HepG2 (cell line): ENCODE data around the gene SEC14L5. TPM values are rescaled to one million over a fixed set of nuclear protein-coding genes. Genes with fewer than 3 reads are reported as not detected.

Experiments
- ARNTL ChIP-seq: sonication (generic); formaldehyde crosslinking; IDR thresholded peaks from 2 replicates; pipeline ENCODE4 v1.4.0; 2020; ENCODE audit warnings: mild to moderate bottlenecking, missing genetic modification reagents
- BHLHE40 ChIP-seq: IDR thresholded peaks from 2 replicates; pipeline ENCODE4 v1.6.1; 2011; ENCODE audit warnings: low read length, improper control_type of control experiment
- ETS1 ChIP-seq: sonication (generic); formaldehyde crosslinking; IDR thresholded peaks from 2 replicates; pipeline ENCODE4 v1.4.0; 2020; ENCODE audit warnings: missing genetic modification reagents
- FOXK2 ChIP-seq: fragments of 450-650 bp; IDR thresholded peaks from 2 replicates; pipeline ENCODE4 v1.6.1; 2016
- IKZF1 ChIP-seq: fragments of 450-650 bp; IDR thresholded peaks from 2 replicates; pipeline ENCODE4 v1.7.1; 2016
- PITX1 ChIP-seq: sonication (generic); formaldehyde crosslinking; IDR thresholded peaks from 2 replicates; pipeline ENCODE4 v1.5.1; 2020; ENCODE audit warnings: mild to moderate bottlenecking, missing genetic modification reagents
- XBP1 ChIP-seq: sonication (generic); formaldehyde crosslinking; IDR thresholded peaks from 2 replicates; pipeline ENCODE4 v1.5.0; 2020; ENCODE audit warnings: missing genetic modification reagents
- YY1 ChIP-seq: IDR thresholded peaks from 2 replicates; pipeline ENCODE4 v1.6.1; 2011; ENCODE audit warnings: low read length, low read depth, moderate library complexity, mild to moderate bottlenecking; ENCODE audit not compliant: insufficient read depth, insufficient replicate concordance
- ZBTB46 ChIP-seq: sonication (generic); formaldehyde crosslinking; IDR thresholded peaks from 2 replicates; pipeline ENCODE4 v1.4.0; 2020; ENCODE audit warnings: mild to moderate bottlenecking, missing genetic modification reagents, borderline replicate concordance
- ZNF20 ChIP-seq: sonication (generic); formaldehyde crosslinking; IDR thresholded peaks from 2 replicates; pipeline ENCODE4 v1.4.0; 2020; ENCODE audit warnings: mild to moderate bottlenecking, moderate library complexity, missing genetic modification reagents
- ZNF337 ChIP-seq: sonication (generic); formaldehyde crosslinking; IDR thresholded peaks from 2 replicates; pipeline ENCODE4 v1.5.1; 2020; ENCODE audit warnings: missing genetic modification reagents, low read depth, mild to moderate bottlenecking, borderline replicate concordance
- ZNF768 ChIP-seq: sonication (generic); formaldehyde crosslinking; IDR thresholded peaks from 2 replicates; pipeline ENCODE4 v1.4.0; 2020; ENCODE audit warnings: missing genetic modification reagents
- ZNF781 ChIP-seq: sonication (generic); formaldehyde crosslinking; IDR thresholded peaks from 2 replicates; pipeline ENCODE4 v1.5.1; 2020; ENCODE audit warnings: borderline replicate concordance, mild to moderate bottlenecking, missing genetic modification reagents; ENCODE audit errors: not compliant biosample characterization
- ZNF841 ChIP-seq: sonication (generic); formaldehyde crosslinking; IDR thresholded peaks from 2 replicates; pipeline ENCODE4 v1.8.1; 2023; ENCODE audit warnings: missing genetic modification reagents, borderline replicate concordance
- ZNF878 ChIP-seq: sonication (generic); formaldehyde crosslinking; IDR thresholded peaks from 2 replicates; pipeline ENCODE4 v1.8.1; 2023; ENCODE audit warnings: mild to moderate bottlenecking, missing genetic modification reagents, moderate library complexity
- ZXDC ChIP-seq: sonication (generic); formaldehyde crosslinking; IDR thresholded peaks from 2 replicates; pipeline ENCODE4 v1.5.0; 2020; ENCODE audit warnings: mild to moderate bottlenecking, missing genetic modification reagents
- polyA plus RNA-seq, 8 experiments: library from polyadenylated mRNA; depleted of rRNA in 3 of 8; stranded (reverse) in 7 of 8; unstranded in 1 of 8; fragments of >200 nt; fragmentation: Illumina TruSeq in 4 of 8; extraction: Trizol in 4 of 8; gene quantifications; 2 replicates each; pipeline versions ENCODE4 v1.2.1 to v1.2.3, GENCODE V29; 2011 to 2016; ENCODE audit warnings: low read depth in 4 of 8, missing spikeins in 1 of 8, mixed read lengths in 1 of 8; ENCODE audit not compliant: insufficient read depth in 1 of 8
- total RNA-seq, 5 experiments: library from RNA; depleted of rRNA; stranded (reverse); fragments of >200 nt; fragmentation: Illumina TruSeq; extraction: Trizol; gene quantifications; 2 replicates each; pipeline ENCODE4 v1.2.3, GENCODE V29; 2016; ENCODE audit warnings: low read depth in 1 of 5
- TF ChIP-seq, protein P1 (sequence below): sonication (generic); formaldehyde crosslinking; conservative IDR thresholded peaks from 2 replicates; pipeline ENCODE4 v1.5.0; 2020; ENCODE audit warnings: missing genetic modification reagents
- TF ChIP-seq, protein P2 (sequence below): sonication (generic); formaldehyde crosslinking; IDR thresholded peaks from 2 replicates; pipeline ENCODE4 v1.8.1; 2023; ENCODE audit warnings: mild to moderate bottlenecking, missing genetic modification reagents
- TF ChIP-seq, protein P3 (sequence below): sonication (generic); formaldehyde crosslinking; IDR thresholded peaks from 2 replicates; pipeline ENCODE4 v1.9.0; 2021; ENCODE audit warnings: missing genetic modification reagents, borderline replicate concordance

Gene SEC14L5
- total and polyA plus RNA-seq, 2 of the 13 experiments (the other 11 are each of a cell fraction or from before 2014, with no cell fraction given), result 0.40 to 0.42 TPM

DNA sequence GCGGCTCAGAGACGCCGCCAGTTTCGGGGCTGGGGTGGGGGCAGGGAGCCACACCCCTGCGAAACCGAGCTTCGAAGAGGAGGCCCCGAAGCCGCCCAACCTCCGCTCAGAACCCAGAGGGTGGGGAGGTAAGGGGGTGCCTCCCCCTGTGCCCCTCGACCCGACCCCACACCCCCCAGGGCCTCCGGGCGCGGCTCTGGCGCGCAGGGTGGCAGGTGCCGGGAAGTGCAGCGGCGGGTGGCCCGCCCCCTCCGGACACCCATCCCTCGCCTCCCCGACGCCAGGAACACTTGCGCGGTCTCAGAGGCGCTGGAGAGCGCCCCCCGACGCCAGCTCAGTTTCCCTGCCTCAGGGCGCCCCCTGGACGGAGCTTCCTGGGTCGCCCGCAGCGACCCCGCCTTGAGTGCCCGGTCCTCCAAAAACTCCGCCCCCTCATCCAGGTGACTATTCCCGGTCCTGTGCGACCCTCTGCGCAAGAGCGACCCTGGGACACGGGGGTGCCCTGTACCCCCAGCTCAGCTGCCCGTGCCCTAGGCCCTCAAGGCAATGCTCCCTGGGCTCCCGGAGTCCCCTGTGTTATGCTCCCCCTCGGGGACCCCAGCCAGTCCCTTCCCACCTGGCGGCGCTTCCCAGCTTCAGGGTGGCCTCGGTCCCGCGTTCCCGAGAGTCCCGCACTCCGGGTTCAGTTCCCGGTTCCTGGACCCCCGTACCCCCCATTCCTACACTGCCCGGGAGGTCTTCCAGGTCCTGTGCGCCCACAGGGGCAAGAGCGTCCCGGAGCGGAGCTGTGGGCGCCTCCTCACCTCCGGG lies 21.7 kb upstream of the SEC14L5 start (continued):
- TF ChIP-seq ZXDC (CRISPR knock-in tag), result no peak
- no peak for TF ChIP-seq XBP1
- TF ChIP-seq, protein P1, sequence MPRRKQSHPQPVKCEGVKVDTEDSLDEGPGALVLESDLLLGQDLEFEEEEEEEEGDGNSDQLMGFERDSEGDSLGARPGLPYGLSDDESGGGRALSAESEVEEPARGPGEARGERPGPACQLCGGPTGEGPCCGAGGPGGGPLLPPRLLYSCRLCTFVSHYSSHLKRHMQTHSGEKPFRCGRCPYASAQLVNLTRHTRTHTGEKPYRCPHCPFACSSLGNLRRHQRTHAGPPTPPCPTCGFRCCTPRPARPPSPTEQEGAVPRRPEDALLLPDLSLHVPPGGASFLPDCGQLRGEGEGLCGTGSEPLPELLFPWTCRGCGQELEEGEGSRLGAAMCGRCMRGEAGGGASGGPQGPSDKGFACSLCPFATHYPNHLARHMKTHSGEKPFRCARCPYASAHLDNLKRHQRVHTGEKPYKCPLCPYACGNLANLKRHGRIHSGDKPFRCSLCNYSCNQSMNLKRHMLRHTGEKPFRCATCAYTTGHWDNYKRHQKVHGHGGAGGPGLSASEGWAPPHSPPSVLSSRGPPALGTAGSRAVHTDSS (CRISPR knock-in tag), result no peak
- TF ChIP-seq ZBTB46 (CRISPR knock-in tag), result no peak
- TF ChIP-seq, protein P2, sequence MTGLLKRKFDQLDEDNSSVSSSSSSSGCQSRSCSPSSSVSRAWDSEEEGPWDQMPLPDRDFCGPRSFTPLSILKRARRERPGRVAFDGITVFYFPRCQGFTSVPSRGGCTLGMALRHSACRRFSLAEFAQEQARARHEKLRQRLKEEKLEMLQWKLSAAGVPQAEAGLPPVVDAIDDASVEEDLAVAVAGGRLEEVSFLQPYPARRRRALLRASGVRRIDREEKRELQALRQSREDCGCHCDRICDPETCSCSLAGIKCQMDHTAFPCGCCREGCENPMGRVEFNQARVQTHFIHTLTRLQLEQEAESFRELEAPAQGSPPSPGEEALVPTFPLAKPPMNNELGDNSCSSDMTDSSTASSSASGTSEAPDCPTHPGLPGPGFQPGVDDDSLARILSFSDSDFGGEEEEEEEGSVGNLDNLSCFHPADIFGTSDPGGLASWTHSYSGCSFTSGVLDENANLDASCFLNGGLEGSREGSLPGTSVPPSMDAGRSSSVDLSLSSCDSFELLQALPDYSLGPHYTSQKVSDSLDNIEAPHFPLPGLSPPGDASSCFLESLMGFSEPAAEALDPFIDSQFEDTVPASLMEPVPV (CRISPR knock-in tag), result no peak; the same call in 1 of the 2 replicates
- no peak for TF ChIP-seq ZNF20
- TF ChIP-seq ZNF841, result no peak
- TF ChIP-seq YY1, result peak; percentile 29
- TF ChIP-seq ZNF768, result no peak
- TF ChIP-seq ARNTL (CRISPR knock-in tag), result no peak
- no peak for TF ChIP-seq IKZF1
- TF ChIP-seq ZNF781 (CRISPR knock-in tag), result peak; percentile 41
- TF ChIP-seq PITX1 (CRISPR knock-in tag), result peak; percentile 34; the same call in 1 of the 2 replicates
- TF ChIP-seq, protein P3, sequence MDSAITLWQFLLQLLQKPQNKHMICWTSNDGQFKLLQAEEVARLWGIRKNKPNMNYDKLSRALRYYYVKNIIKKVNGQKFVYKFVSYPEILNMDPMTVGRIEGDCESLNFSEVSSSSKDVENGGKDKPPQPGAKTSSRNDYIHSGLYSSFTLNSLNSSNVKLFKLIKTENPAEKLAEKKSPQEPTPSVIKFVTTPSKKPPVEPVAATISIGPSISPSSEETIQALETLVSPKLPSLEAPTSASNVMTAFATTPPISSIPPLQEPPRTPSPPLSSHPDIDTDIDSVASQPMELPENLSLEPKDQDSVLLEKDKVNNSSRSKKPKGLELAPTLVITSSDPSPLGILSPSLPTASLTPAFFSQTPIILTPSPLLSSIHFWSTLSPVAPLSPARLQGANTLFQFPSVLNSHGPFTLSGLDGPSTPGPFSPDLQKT (CRISPR knock-in tag), result no peak
- TF ChIP-seq ZNF337, result no peak
- TF ChIP-seq ETS1 (CRISPR knock-in tag), result peak; percentile 69; the same call in 1 of the 2 replicates
- no peak for TF ChIP-seq FOXK2
- TF ChIP-seq BHLHE40, result no peak
- no peak for TF ChIP-seq ZNF878 (CRISPR knock-in tag)
